ENCODE results near the gene IMPDH1. TPM values are rescaled to one million over a fixed set of nuclear protein-coding genes. Genes with fewer than 3 reads are reported as not detected.

Gene IMPDH1
- total and polyA plus RNA-seq, 2 experiments from 2014 or later: 34.7 to 70.5 TPM

DNA sequence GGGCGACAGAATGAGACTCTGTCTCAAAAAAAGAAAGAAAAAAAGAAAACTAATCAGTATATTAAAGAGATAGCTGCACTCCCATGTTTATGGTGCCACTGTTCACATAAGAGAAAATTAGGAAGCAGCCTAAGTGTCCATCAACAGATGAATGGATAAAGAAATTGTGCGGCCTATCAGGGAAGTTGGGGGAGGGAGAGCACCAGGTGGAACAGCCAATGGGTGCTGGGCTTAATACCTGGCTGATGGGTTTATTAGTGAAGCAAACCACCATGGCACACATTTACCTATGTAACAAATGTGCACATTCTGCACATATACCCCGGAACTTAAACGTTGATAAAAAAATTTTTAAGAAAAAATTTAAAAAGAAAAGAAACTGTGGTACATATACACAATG is 39.3 kb downstream of the IMPDH1 start:
- Histone ChIP-seq H4K20me1 (ENCODE audit: insufficient read depth, poor library complexity, severe bottlenecking) (no peaks in the 10 kb centered on the region), H3K4me2 (no peak overlapping the region), H3K27ac (no peak overlapping the region), H3K27me3 (peaks cover 17% of the 10 kb centered on the region), H3K4me1 (ENCODE audit: insufficient read depth) (no peaks in the 10 kb centered on the region), H2AFZ (no peak overlapping the region), H3K9me2 (replicated peaks; ENCODE audit: insufficient read depth) (no peaks in the 10 kb centered on the region), H3K9me3 (ENCODE audit: low read depth) (no peaks in the 10 kb centered on the region), H3K4me3 (no peak overlapping the region), H3K79me2 (no peaks in the 10 kb centered on the region), H3K36me3 (replicated peaks; ENCODE audit: insufficient read depth, low read depth) (no peaks in the 10 kb centered on the region)
- WGBS (ENCODE audit: low lambda C conversion rate, missing lambda C conversion rate): 89% methylated on average over 4 of the region's 4 CpGs
- TF ChIP-seq, protein P1, sequence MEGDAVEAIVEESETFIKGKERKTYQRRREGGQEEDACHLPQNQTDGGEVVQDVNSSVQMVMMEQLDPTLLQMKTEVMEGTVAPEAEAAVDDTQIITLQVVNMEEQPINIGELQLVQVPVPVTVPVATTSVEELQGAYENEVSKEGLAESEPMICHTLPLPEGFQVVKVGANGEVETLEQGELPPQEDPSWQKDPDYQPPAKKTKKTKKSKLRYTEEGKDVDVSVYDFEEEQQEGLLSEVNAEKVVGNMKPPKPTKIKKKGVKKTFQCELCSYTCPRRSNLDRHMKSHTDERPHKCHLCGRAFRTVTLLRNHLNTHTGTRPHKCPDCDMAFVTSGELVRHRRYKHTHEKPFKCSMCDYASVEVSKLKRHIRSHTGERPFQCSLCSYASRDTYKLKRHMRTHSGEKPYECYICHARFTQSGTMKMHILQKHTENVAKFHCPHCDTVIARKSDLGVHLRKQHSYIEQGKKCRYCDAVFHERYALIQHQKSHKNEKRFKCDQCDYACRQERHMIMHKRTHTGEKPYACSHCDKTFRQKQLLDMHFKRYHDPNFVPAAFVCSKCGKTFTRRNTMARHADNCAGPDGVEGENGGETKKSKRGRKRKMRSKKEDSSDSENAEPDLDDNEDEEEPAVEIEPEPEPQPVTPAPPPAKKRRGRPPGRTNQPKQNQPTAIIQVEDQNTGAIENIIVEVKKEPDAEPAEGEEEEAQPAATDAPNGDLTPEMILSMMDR (IDR thresholded peaks at IDR 0.05; ENCODE audit: poor library complexity): no peak
- TF ChIP-seq EZH2phosphoT487 (IDR thresholded peaks at IDR 0.05; ENCODE audit: low read depth, severe bottlenecking, unreplicated experiment) (no peak), EZH2 (IDR thresholded peaks at IDR 0.05; ENCODE audit: borderline replicate concordance) (no peak)
- DNase-seq (ENCODE audit: low spot score): no peak

- H3K9me3 ChIP-seq (ENCODE audit: low read depth): no peaks in the 10 kb centered on the region
Observed at GRCh38 chr7:128366986-128367385, 42.8 kb downstream of the IMPDH1 start.

GRCh38 chr7:128366300-128366699 is 43.5 kb downstream of the IMPDH1 start:
- no peak for DNase-seq (ENCODE audit: low spot score)
- Histone ChIP-seq H3K27ac (no peak overlapping the region), H3K9me2 (replicated peaks; ENCODE audit: insufficient read depth) (no peaks in the 10 kb centered on the region), H3K4me1 (ENCODE audit: insufficient read depth) (no peaks in the 10 kb centered on the region), H2AFZ (no peak overlapping the region), H3K36me3 (replicated peaks; ENCODE audit: insufficient read depth, low read depth) (no peaks in the 10 kb centered on the region), H3K9me3 (ENCODE audit: low read depth) (no peaks in the 10 kb centered on the region), H4K20me1 (ENCODE audit: insufficient read depth, poor library complexity, severe bottlenecking) (no peaks in the 10 kb centered on the region), H3K79me2 (no peaks in the 10 kb centered on the region), H3K4me2 (no peak overlapping the region), H3K27me3 (peaks cover 54% of the 10 kb centered on the region), H3K4me3 (no peak overlapping the region)
- TF ChIP-seq EZH2phosphoT487 (IDR thresholded peaks at IDR 0.05; ENCODE audit: low read depth, severe bottlenecking, unreplicated experiment): no peak
- TF ChIP-seq, protein P1 (IDR thresholded peaks at IDR 0.05; ENCODE audit: poor library complexity): no peak
- no peak for TF ChIP-seq EZH2 (IDR thresholded peaks at IDR 0.05; ENCODE audit: borderline replicate concordance)
- 46% methylated on average over 1 of the region's 1 CpG for WGBS (ENCODE audit: low lambda C conversion rate, missing lambda C conversion rate)

More at GRCh38 chr7:128366986-128367385, 42.8 kb downstream of the IMPDH1 start:
- Histone ChIP-seq H3K4me1 (ENCODE audit: insufficient read depth) (no peaks in the 10 kb centered on the region), H3K27ac (no peak overlapping the region), H2AFZ (no peak overlapping the region), H3K27me3 (peaks cover 51% of the 10 kb centered on the region), H3K9me2 (replicated peaks; ENCODE audit: insufficient read depth) (no peaks in the 10 kb centered on the region), H3K36me3 (replicated peaks; ENCODE audit: insufficient read depth, low read depth) (no peaks in the 10 kb centered on the region), H3K79me2 (no peaks in the 10 kb centered on the region), H3K4me3 (no peak overlapping the region), H4K20me1 (ENCODE audit: insufficient read depth, poor library complexity, severe bottlenecking) (no peaks in the 10 kb centered on the region), H3K4me2 (no peak overlapping the region)
- no peak for TF ChIP-seq EZH2phosphoT487 (IDR thresholded peaks at IDR 0.05; ENCODE audit: low read depth, severe bottlenecking, unreplicated experiment)
- TF ChIP-seq, protein P1 (IDR thresholded peaks at IDR 0.05; ENCODE audit: poor library complexity): no peak
- TF ChIP-seq EZH2 (IDR thresholded peaks at IDR 0.05; ENCODE audit: borderline replicate concordance): no peak
- no peak for DNase-seq (ENCODE audit: low spot score)

- Histone ChIP-seq H2AFZ (no peak overlapping the region), H3K9me3 (ENCODE audit: low read depth) (no peaks in the 10 kb centered on the region), H4K20me1 (ENCODE audit: insufficient read depth, poor library complexity, severe bottlenecking) (no peaks in the 10 kb centered on the region), H3K4me2 (no peak overlapping the region), H3K9me2 (replicated peaks; ENCODE audit: insufficient read depth) (no peaks in the 10 kb centered on the region), H3K36me3 (replicated peaks; ENCODE audit: insufficient read depth, low read depth) (no peaks in the 10 kb centered on the region), H3K4me3 (no peak overlapping the region), H3K4me1 (ENCODE audit: insufficient read depth) (peaks cover 9% of the 10 kb centered on the region), H3K27ac (no peak overlapping the region), H3K79me2 (no peaks in the 10 kb centered on the region), H3K27me3 (peaks cover 62% of the 10 kb centered on the region)
- 93% methylated on average over 2 of the region's 2 CpGs for WGBS (ENCODE audit: low lambda C conversion rate, missing lambda C conversion rate)
- TF ChIP-seq EZH2phosphoT487 (IDR thresholded peaks at IDR 0.05; ENCODE audit: low read depth, severe bottlenecking, unreplicated experiment): no peak
- DNase-seq (ENCODE audit: low spot score): no peak
Observed at GRCh38 chr7:128365432-128365831, 44.4 kb downstream of the IMPDH1 start.
